Measurements from ENCODE around the gene TRIM47.

The TRIM47 gene

GRCh38 chr17:75906143-75906884 is 27.9 kb upstream of the TRIM47 start:
- DNase-seq: no peak

DNA sequence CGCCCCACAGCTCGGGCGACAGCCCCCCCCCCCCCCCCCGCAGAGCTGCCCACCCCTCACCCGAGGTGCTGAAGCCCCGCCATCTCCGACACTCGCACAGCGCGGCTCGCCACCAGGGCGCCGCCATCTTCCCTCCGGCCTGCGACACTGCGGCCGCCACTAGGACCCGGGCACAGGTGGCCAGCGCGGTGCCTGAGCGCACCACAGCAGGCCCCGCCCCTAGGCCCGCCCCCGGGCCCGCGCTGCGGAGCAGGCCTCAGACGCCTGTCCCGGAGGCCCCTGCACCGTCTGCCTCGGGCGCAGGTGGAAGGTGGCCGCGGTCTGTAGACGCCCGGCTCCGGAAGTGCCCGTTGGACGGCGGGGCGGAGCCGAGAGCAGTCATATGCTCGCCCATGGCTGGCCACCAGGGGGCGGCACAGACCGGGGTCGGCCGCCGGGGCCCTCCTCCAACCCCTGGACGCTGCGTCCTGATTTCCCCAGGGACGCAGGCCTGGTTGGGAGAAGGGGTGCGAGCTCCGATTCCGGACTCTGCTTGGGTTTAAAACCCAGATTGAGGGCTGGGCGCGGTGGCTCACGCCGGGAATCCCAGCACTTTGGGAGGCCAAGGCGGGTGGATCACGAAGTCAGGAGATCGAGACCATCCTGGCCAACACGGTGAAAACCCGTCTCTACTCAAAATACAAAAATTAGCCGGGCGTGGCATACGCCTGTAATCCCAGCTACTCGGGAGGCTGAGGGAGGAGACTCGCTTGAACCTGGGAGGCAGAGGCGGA is 26.6 kb upstream of the TRIM47 start, which contains the start of gene MRPL38:
TSS of gene MRPL38 (minus strand) at position 136 of the 773 bp plus-strand sequence. CDS start at position 127, 9 bp downstream.
- DNase-seq: peak; percentile 99

DNA sequence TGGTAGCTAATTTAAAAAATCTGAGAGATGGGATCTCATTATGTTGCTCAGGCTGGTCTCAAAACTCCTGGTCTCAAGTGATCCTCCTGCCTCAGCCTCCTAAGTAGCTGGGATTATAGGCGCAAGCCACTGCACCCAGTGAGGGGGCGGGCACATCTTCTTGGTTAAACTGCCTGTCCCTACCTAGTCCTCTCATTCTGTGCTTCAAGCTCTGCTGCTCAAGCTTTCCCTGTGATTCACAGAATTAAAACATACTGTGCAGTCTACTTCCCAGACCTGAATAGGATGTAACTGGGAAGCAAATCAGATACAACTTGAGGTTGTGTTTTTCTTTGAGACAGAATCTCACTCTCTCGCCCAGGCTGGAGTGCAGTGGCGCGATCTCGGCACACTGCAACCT is 24.0 kb upstream of the TRIM47 start:
- DNase-seq: no peak

DNA sequence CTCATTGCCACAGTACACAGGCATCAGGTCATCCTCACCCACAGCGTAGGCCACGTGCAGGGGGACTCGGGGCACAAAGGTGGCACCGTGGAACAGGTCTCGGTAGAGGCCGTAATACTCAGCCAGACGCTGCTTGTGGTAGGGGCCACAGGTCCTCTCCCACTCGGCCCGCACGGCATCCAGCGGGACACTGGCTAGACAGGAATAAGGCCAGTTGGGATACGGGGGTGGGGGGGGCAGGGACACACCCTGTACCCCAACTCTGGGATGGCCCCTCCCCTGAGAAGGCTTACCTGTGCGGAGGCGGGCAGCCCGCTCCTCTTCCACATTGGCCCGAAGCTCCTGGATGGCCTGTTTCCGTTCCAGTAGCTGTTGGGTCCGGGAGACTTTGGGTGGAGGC is 23.3 kb upstream of the TRIM47 start:
- DNase-seq: no peak

GRCh38 chr17:75900691-75901533 is 22.5 kb upstream of the TRIM47 start:
- DNase-seq: no peak

DNA sequence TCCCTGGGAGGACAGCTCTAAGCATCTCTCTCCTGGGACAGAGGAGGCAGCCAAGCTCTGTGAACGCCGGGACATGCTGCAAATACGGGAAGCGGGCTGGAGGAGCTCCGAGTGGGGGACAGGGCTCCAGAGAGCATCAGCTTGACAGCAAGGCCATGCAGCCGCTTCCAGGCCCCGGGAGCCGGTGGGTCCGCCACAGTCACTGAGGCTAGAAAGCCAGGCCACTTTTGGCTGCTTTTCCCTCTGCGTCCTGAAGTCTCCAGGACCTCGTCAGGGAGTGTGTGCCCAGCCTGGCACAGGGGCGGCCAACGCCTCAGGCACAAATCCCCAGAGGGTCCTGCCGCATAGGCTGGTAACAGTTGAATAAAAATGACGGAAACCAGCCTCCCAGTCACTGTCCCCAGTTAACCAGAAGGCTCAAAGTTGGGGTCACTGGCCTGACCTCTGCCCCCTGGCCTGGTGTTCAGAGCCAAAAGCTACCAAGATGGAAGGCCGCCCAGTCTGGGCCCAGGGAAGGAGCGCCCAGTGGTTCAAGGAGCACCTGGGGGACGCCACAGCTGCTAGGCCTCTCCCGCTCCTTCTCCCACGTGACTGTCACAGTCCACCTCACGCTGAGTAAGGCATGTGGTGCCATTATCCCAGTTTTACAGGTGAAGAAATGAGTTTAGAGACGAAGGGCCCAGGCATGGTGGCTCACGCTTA is 21.5 kb upstream of the TRIM47 start:
- DNase-seq: no peak

- DNase-seq: no peak
These were observed 21.0 kb upstream of the TRIM47 start for GRCh38 chr17:75899353-75899752.

- no peak for DNase-seq
These were observed 20.4 kb upstream of the TRIM47 start for GRCh38 chr17:75898791-75899190.

- DNase-seq: no peak
These were observed 19.7 kb upstream of the TRIM47 start for GRCh38 chr17:75898065-75898464.

GRCh38 chr17:75897160-75898019 is 19.0 kb upstream of the TRIM47 start:
- DNase-seq: no peak

- peak; percentile 75 for DNase-seq
These were observed 18.2 kb upstream of the TRIM47 start, which contains the start of gene TRIM65 for GRCh38 chr17:75896415-75897159. TSS of gene TRIM65 (minus strand) at chr17:75896951. CDS start at chr17:75896937, 14 bp downstream.

- DNase-seq: no peak
These were observed 17.2 kb upstream of the TRIM47 start for GRCh38 chr17:75895370-75896155.

- DNase-seq: no peak
These were observed 15.8 kb upstream of the TRIM47 start for GRCh38 chr17:75894049-75894733.

DNA sequence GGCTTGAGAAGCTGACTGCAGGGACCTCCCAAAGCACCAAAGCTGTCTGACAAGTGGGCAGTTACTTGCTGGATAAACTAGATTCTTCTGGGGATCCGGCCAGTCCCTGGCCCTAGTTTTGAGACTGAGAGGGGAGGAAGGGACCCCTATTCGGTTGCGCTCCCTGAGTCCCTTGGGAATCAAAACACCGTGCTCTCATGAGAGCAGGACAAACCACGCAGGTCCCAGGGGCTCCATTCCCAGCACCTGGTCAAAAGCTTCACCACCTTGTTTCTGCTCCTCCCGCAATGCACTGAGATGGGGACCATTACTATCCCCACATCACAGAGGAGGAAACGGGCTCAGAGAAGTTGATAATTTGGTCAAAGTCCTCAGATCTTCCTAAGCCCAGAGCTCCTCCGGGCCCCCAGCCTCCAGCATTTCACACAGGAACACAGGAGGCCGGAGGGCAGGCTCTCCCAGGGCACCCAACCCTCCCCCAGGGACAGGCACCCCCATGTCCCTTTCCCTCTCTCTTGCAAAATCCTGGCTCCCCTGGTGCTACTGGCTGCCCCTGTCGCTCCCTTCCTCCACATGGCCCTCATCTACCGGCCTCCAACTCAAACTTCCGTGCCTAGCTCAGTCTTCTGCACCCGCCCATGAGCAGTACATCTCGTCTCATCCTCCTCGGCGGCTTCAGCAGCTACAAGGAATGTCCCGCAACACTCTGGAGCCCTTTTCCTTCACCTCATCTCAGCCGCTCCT is 15.1 kb upstream of the TRIM47 start:
- no peak for DNase-seq

- no peak for DNase-seq
These were observed 14.3 kb upstream of the TRIM47 start for GRCh38 chr17:75892556-75893224.

DNA sequence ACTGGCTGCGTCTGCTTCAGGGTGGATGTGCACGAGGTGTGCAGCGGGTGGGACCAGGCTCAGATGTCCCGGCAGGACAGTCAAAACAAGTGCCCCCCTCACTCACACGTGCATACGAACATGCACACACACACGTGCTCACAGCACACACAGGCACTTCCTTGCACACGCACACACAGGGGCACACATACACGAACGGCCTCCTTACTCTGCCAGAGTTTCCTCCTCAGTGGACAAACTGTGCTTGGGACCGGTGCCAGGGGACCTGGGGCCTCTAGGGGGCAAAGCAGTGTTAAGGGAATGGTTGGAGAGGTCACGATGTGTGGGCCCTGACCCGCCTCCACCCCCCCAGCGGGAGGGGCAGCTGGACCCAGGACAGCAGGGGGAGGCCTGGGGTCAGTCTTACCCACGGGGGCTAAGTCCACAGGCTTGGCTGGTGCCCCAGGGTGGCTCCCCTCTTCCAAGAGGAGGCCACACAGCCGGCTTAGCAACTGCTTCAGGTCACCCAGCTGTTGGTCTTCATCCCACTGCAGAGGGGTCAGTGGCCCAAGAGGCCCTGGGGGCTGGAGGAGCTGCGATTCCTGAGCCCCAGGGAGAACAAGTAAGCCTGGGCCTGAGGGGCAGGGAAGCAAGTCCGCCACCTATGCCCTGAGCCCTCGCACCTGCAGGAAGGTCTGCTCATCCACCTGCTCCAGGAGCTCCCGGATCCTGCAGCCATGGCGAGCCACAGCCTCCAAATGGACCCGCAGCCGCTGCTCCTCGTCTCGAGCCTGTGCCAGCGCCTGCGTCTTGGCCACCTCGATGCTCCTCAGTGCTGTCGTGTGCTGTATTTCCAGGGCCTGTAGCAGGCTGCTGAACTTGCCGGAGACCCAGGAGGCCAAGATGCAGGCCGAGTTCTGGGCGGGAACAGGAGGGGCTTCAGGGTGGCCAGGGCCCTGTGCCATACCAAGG is 13.5 kb upstream of the TRIM47 start:
- no peak for DNase-seq
